Calu3 (cell line): Measurements from ENCODE around the gene METTL24. TPM values are rescaled to one million over a fixed set of nuclear protein-coding genes. Genes with fewer than 3 reads are reported as not detected.
"Not testable (repeated sequence)": the region's sequence is repeated elsewhere in the genome, so short reads cannot be mapped to it uniquely, and the experiment has no call there.

Experiments
- BruUV-seq: library from RNA; stranded (reverse); fragments of 400-500 nt; replicated peaks from 2 replicates; lab custom pipeline; 2021; lab: Mats Ljungman, UMichigan
- CTCF ChIA-PET: fragments of 300-600 bp; sonication (Branson Sonifier 250); formaldehyde crosslinking; loops from one replicate; lab custom pipeline; 2022; ENCODE audit warnings: antibody characterized with exemption; lab: Charles Lee
- DNase-seq: peaks from one replicate; pipeline ENCODE4 v3.0.0; 2022
- H3K27ac Mint-ChIP-seq: one replicate; pipeline ENCODE4 v1.8.0; 2022; ENCODE audit warnings: mixed read lengths; ENCODE audit not compliant: unreplicated experiment
- H3K27me3 Mint-ChIP-seq: one replicate; pipeline ENCODE4 v1.8.0; 2022; ENCODE audit warnings: mixed read lengths; ENCODE audit not compliant: unreplicated experiment
- H3K36me3 Mint-ChIP-seq: one replicate; pipeline ENCODE4 v1.8.0; 2022; ENCODE audit warnings: mild to moderate bottlenecking, moderate library complexity, mixed read lengths; ENCODE audit not compliant: insufficient read depth, unreplicated experiment
- H3K4me1 Mint-ChIP-seq: one replicate; pipeline ENCODE4 v1.8.0; 2022; ENCODE audit warnings: mild to moderate bottlenecking, low read depth, mixed read lengths; ENCODE audit not compliant: unreplicated experiment
- H3K4me3 Mint-ChIP-seq: one replicate; pipeline ENCODE4 v1.8.0; 2022; ENCODE audit warnings: mild to moderate bottlenecking, low read depth, moderate library complexity, mixed read lengths; ENCODE audit not compliant: unreplicated experiment
- H3K9me3 Mint-ChIP-seq: one replicate; pipeline ENCODE4 v1.8.0; 2022; ENCODE audit warnings: low read depth, mixed read lengths; ENCODE audit not compliant: unreplicated experiment
- intact Hi-C: fragments of 100-400 bp; cut with micrococcal nuclease; formaldehyde crosslinking; loops from one replicate; pipeline ENCODE4 v1.10.0; 2022; ENCODE audit not compliant: unreplicated experiment
- total RNA-seq: library from RNA; stranded (reverse); gene quantifications from 2 replicates; pipeline ENCODE4 v1.2.3, GENCODE V29; 2022
- TF ChIP-seq, protein P1 (sequence below): fragments of 200-600 bp; IDR thresholded peaks from one replicate; pipeline ENCODE4 v1.8.0; 2022; ENCODE audit warnings: antibody characterized with exemption; ENCODE audit not compliant: unreplicated experiment

Gene METTL24
- total RNA-seq, 1 experiment from 2014 or later = not detected

DNA sequence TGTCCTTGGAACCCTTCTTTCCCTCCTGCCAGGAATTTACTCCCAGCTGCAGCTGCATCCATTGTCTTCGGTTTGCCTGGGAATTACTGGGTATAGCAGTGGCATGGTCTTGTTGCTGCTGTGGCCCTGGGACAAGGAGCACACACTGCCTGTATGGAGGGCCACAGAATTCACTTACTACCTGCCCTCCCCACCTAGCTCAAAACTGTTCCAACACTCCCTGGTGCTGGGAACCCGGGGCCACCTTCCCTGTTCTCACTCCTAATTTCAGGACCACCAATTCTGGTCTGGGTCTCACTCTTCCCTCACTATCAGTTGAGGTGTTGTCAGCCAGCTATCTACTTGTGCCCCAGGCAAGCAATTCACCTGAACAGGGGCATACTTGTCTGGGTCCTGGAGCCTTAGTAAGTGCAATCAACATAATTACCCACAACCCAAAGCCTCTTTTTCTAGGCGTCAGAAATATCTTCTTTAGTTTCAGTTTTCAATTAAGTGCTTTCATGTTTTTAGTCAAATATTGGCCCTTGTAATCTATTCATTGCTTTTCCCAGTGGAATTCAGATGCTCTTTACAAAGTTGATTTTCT lies 47.2 kb downstream of the METTL24 start:
- TF ChIP-seq, protein P1, sequence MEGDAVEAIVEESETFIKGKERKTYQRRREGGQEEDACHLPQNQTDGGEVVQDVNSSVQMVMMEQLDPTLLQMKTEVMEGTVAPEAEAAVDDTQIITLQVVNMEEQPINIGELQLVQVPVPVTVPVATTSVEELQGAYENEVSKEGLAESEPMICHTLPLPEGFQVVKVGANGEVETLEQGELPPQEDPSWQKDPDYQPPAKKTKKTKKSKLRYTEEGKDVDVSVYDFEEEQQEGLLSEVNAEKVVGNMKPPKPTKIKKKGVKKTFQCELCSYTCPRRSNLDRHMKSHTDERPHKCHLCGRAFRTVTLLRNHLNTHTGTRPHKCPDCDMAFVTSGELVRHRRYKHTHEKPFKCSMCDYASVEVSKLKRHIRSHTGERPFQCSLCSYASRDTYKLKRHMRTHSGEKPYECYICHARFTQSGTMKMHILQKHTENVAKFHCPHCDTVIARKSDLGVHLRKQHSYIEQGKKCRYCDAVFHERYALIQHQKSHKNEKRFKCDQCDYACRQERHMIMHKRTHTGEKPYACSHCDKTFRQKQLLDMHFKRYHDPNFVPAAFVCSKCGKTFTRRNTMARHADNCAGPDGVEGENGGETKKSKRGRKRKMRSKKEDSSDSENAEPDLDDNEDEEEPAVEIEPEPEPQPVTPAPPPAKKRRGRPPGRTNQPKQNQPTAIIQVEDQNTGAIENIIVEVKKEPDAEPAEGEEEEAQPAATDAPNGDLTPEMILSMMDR = no peak
- DNase-seq = no peak
- Mint-ChIP-seq H3K4me1 (no peaks in the 10 kb centered on the region), H3K9me3 (no peaks in the 10 kb centered on the region), H3K27me3 (peaks cover 53% of the 10 kb centered on the region), H3K27ac (no peak overlapping the region), H3K36me3 (no peaks in the 10 kb centered on the region), H3K4me3 (no peak overlapping the region)
- no TSS peak for BruUV-seq
- intact Hi-C loops = no loop called here
- CTCF ChIA-PET = interaction anchor here (0.7 kb wide), 1 partner anchor 10 kb away, joined by 7 read pairs; no protein-coding TSS in a partner anchor

DNA sequence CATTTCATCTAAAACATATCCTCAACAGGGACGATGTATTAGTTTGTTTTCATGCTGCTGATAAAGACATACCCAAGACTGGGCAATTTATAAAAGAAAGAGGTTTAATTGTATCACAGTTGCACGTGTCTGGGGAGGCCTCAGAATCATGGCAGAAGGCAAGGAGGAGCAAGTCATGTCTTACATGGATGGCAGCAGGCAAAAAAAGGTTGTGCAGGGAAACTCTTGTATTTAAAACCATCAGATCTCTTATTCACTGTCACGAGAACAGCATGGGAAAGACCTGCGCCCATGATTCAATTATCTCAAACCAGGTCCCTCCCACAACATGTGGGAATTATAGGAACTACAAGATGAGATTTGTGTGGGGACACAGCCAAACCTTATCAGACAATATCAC lies 48.7 kb downstream of the METTL24 start:
- H3K4me1 Mint-ChIP-seq, intact Hi-C loops, H3K4me3 Mint-ChIP-seq, BruUV-seq, H3K9me3 Mint-ChIP-seq, CTCF ChIA-PET, H3K36me3 Mint-ChIP-seq, H3K27ac Mint-ChIP-seq, DNase-seq: not testable (repeated sequence)
- peaks cover 53% of the 10 kb centered on the region for H3K27me3 Mint-ChIP-seq

DNA sequence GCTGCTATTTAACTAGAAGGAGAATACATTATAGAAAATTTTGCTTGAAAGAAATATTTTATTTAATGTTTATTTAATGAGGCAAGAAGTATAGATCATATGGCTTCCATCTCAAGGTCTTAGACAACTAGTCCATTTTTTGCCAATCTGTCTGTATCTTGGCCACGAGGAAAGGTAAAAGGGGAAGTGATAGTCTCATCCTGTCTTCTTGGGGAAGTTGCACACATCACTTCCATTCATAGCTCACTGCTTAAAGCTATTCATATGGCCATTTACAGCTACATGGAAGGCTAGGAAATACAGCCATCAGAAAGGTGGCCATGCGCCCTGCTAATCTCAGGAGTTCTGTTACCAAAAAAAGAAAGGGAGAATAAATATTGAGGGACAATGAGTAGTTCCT lies 50.8 kb downstream of the METTL24 start:
- H3K27ac Mint-ChIP-seq = no peak overlapping the region
- no peaks in the 10 kb centered on the region for H3K36me3 Mint-ChIP-seq
- H3K4me3 Mint-ChIP-seq = no peak overlapping the region
- CTCF ChIA-PET = no interaction called here
- intact Hi-C loops = no loop called here
- no peaks in the 10 kb centered on the region for H3K4me1 Mint-ChIP-seq
- TF ChIP-seq, protein P1 = no peak
- no peak for DNase-seq
- BruUV-seq = no TSS peak
- no peaks in the 10 kb centered on the region for H3K9me3 Mint-ChIP-seq
- H3K27me3 Mint-ChIP-seq = peaks cover 50% of the 10 kb centered on the region

DNA sequence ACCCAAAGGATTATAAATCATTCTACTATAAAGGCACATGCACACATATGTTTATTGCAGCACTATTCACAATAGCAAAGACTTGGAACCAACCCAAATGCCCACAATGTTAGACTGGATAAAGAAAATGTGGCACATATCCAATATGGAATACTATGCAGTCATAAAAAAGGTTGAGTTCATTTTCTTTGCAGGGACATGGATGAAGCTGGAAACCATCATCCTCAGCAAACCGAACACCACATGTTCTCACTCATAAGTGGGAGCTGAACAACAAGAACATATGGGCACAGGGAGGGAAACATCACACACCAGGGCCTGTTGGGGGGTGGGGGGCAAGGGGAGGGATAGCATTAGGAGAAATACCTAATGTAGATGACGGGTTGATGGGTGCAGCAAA lies 52.3 kb downstream of the METTL24 start:
- H3K9me3 Mint-ChIP-seq, intact Hi-C loops, H3K36me3 Mint-ChIP-seq, H3K27ac Mint-ChIP-seq, CTCF ChIA-PET, DNase-seq, BruUV-seq, H3K4me3 Mint-ChIP-seq, H3K4me1 Mint-ChIP-seq: not testable (repeated sequence)
- peaks cover 42% of the 10 kb centered on the region for H3K27me3 Mint-ChIP-seq

DNA sequence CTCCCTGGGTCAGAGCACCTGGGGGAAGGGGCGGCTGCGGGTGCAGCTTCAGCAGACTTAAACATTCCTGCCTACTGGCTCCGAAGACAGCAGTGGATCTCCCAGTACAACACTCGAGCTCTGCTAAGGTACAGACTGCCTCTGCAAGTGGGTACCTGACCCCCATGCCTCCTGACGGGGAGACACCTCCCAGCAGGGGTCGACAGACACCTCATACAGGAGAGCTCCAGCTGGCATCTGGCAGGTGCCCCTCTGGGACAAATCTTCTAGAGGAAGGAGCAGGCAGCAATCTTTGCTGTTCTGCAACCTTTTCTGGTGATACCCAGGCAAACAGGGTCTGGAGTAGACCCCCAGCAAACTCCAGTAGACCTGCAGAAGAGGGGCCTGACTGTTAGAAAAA lies 54.5 kb downstream of the METTL24 start:
- peaks cover 28% of the 10 kb centered on the region for H3K27me3 Mint-ChIP-seq
- H3K27ac Mint-ChIP-seq, H3K36me3 Mint-ChIP-seq, H3K9me3 Mint-ChIP-seq, BruUV-seq, CTCF ChIA-PET, intact Hi-C loops, DNase-seq, H3K4me3 Mint-ChIP-seq, H3K4me1 Mint-ChIP-seq: not testable (repeated sequence)

DNA sequence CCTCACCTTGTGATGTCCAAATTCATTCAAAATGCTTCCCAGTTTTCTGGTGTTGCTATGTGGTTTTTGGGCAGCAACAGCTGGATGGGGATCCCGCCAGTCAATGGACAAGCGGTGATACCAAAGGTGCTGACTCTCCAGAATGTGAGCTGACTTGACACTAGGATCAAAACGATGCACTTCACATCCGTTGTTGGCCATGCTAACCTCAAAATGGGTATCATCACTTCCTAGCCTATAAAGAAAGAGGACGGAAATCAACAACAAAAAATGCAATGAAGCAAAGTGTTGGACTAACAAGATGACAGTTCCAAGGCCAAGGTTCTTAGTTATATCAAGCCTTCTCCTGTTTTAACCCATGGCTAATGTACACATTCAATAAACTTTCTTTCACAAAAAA lies 59.2 kb downstream of the METTL24 start:
- no peaks in the 10 kb centered on the region for H3K4me1 Mint-ChIP-seq
- TF ChIP-seq, protein P1 = no peak
- H3K36me3 Mint-ChIP-seq = no peaks in the 10 kb centered on the region
- DNase-seq = no peak
- H3K27ac Mint-ChIP-seq = no peak overlapping the region
- H3K9me3 Mint-ChIP-seq = no peaks in the 10 kb centered on the region
- BruUV-seq = no TSS peak
- CTCF ChIA-PET = no interaction called here
- H3K27me3 Mint-ChIP-seq = peaks cover 41% of the 10 kb centered on the region
- intact Hi-C loops = no loop called here
- no peak overlapping the region for H3K4me3 Mint-ChIP-seq
